NCI-H1417 (cell line): ENCODE data around the gene ORC6.
"Not testable (repeated sequence)": the region's sequence is repeated elsewhere in the genome, so short reads cannot be mapped to it uniquely, and the experiment has no call there.

Experiments
- DNase-seq, 3 experiments: peaks; one replicate each; lab custom pipeline; 2025; lab: John Stamatoyannopoulos, UW

ORC6 gene, protein sequence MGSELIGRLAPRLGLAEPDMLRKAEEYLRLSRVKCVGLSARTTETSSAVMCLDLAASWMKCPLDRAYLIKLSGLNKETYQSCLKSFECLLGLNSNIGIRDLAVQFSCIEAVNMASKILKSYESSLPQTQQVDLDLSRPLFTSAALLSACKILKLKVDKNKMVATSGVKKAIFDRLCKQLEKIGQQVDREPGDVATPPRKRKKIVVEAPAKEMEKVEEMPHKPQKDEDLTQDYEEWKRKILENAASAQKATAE

DNA sequence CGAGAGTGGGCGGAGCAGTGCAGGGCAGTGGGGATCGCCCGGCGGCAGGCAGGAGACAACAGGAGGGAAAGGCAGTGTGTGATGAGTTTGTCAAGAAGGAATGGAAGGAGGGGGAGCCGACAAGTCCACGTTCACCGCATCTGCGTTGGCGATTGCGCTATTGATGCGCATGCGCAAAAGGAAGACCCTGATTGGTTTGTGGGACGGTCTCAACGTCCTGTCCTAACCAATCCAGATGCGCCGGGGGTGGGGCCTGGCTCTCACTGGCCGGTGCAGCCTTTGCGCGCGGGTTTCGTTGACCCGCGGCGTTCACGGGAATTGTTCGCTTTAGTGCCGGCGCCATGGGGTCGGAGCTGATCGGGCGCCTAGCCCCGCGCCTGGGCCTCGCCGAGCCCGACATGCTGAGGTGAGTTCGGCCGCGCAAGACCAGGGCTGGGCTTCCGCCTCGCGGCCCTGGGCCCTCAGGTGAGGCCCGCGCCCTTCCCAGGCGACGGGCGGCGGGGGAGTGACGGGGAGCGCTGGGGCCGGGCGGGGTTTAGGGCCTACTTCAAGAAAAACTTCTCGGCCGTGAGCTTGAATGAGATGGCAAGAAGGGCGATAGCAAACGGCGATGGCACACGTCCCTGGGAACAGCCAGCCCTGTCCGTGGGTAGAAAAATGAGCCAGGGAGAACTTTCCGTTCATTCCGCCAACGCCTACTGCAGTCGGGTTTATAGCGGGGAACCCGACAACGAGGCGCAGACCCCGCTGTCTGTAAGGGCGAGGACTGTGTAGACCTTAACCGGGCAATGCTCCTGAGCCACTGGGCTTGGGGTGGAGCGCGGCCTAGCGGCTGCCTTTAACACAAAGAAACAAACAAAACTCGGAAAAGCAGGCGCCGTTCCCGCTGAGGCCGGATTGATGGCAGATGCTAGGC, at the start of gene ORC6:
Gene ORC6, plus strand, starts transcription at position 295 of the 916 bp plus-strand sequence. Its CDS starts 47 bp downstream, at position 342.
- peak; percentile 89 to 100 (median 99) for DNase-seq

DNA sequence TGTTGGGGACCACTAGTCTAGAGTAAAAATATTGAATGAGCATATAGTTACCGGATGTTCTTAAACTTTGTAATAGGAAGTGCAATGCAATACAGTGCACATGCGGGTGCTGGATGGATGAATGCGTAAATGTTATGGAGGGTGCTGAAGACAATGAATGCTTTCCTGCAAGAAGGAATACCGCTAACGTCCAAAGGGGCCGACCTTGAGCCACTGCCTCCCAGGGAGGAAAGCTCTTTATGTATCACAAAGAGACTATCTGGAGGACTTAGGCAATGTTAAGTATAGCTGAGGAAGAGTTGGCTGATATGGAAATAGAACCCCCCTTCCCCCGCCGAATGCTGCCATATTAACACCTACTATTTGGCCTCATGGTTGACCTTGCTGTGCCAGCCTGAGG, 40.8 kb upstream of the ORC6 start:
- DNase-seq = no peak

DNA sequence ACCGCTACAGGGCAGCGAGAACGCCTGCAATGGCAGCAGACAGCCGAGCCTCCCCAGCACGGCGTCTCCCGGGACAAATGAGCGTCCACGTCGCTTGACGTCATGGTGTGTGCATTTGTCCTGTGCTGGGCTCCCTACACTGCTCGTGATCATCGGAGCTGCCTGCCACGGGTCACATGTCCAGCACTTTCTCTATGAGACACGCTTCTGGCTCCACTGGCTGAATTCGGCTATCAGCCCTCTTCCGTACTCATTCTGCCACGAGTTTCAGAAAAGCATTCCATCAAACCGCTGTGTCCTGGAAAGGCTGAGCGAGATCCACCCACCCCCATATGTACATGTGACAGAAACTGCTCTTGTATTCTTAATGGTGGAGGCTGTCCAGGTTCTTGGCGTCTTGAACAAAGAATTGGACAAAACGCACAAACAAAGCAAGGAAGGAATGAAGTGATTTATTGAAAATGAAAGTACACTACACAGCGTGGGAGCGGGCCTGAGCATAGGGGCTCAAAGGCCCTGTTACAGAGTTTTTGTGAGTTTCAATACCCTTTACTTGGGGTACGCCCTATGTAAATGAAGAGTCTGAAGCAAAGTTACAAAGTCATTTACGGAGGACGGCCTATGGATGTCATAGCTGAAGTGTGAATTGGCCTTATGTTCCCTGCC, 39.7 kb upstream of the ORC6 start:
- no peak for DNase-seq

DNA sequence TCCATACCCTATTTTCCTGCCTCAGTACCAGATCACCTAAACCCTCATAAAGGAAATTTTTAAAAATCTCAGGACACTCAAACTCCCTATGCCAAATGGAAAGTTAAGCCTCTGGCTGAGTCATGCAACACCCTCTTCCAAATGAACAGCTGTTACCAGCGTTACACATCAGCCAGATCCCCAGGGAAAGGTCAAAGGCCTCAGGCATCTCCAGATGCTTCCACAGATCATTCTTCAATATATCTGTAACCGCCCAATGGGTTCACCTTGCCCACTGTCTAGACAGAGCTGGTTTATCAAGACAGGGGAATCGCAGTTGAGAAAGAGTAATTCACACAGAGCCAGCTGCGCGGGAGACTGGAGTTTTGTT, 39.2 kb upstream of the ORC6 start:
- DNase-seq = no peak

DNA sequence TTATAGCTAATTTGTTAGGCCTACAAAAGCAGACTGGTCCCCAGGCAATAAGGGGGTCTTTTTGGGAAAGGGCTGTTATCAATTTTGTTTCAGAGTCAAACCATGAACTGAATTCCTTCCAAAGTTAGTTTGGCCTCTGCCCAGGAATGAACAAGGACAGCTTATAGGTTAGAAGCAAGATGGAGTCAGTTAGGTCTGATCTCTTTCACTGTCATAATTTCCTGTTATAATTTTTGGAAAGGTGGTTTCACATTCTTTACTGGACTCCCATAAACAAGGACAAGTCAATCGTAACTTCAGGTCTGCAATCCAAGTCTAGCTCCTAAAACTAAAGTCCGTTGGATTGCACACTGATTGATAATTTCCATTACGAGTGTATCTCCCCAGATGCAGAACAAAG, 38.2 kb upstream of the ORC6 start:
- no peak for DNase-seq

DNA sequence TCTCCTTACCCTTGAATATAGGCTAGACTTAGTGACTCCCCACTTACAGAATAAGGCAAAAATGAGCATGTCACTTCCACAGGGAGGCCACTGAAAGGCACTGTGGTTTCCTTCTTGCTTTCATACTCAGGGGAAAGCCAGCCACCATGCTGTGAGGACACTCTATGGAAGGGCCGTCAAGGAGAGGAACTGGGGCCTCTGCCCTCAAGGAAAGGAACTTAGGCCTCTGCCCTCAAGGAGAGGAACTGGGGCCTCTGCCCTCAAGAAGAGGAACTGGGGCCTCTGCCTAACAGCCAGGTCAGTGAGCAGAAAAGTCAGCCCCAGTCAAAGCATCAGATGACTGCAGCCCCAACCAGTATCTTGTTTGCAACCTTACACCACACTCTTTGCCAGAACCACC, 30.5 kb upstream of the ORC6 start:
- DNase-seq = no peak

DNA sequence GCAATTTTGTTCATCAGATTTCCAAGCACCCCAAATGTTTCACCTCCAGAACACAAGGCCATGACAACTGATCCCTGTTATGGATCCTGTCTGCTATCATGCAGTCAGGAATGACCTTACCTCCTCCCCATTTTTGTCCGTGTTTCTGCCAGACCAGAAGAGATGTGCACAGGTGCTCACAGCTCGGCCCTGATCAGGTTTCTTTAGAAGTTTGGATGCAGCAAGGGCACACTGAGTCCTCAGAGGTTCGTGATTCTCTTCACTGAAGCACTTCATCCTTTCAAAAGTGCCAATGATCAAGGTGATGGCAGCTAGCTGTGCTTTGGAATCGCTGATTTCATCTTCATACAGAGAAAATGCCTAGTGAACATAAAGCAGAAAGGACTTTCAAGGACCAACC, 27.3 kb upstream of the ORC6 start:
- DNase-seq = no peak

DNA sequence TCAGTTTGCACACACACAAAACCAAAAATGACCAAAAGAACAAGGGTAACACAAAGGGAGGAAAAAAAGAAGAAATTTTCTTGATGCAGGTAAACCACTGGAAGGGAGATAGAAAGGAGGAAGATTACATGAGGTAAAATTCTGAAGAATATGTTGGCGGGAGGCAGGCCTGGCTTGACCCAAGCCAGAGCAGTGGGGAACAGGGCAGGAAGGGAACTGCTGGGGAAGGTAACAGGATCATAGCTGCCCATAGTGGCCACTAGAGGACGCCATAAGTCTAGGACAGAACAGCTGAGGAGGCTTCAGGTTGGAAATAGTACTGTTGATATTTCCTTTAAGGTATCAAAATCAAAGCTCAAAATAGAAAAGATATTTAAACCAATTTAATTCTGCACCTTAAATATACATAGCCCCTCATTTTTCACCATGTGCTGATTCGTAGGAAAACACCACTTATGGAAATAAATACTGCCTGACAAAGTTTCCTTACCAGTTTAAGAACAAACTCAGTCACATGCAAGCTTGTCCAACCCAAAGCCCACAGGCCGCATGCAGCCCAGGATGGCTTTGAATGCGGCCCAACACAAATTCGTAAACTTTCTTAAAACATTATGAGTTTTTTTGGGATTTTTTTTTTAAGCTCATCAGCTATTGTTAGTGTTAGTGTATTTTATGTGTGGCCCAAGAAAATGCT, 16.0 kb upstream of the ORC6 start:
- peak; percentile 27 to 74 (median 28) for DNase-seq

DNA sequence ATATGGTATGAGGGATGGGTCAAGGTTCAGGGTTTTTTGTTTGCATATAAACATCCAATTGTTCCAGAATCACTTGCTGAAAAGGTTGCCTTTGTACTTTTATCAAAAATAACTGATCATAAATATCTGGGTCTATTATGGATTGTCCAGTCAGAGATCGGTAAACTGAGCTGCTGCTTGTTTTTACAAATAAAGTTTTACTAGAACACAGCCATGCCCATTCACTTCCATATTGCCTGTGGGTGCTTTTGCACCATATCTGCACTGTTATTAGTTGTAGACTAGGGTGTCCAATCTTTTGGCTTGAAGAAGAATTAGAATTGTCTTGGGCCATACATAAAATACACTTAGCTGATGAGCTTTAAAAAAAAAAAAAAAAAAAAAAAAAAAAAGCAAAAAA, 11.5 kb upstream of the ORC6 start:
- DNase-seq = not testable (repeated sequence)

DNA sequence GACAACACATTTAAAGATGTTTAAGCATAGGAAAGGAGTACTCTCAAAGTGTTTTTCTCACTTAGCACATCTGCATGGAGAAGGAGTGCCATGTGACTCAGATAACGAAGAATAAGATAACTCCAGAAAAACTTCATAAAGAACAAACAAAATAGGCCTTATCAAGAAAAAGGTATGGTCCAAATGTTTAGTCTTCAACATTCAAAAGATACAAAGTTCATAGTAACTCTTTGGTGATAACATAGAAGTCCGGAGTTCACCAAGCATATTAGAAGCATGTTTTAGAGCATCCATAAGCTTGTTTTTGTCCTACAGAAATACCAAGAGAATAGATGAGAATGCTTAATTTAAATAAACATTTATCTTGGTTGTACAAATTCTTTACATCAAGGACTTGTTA, 7.6 kb upstream of the ORC6 start:
- not testable (repeated sequence) for DNase-seq

DNA sequence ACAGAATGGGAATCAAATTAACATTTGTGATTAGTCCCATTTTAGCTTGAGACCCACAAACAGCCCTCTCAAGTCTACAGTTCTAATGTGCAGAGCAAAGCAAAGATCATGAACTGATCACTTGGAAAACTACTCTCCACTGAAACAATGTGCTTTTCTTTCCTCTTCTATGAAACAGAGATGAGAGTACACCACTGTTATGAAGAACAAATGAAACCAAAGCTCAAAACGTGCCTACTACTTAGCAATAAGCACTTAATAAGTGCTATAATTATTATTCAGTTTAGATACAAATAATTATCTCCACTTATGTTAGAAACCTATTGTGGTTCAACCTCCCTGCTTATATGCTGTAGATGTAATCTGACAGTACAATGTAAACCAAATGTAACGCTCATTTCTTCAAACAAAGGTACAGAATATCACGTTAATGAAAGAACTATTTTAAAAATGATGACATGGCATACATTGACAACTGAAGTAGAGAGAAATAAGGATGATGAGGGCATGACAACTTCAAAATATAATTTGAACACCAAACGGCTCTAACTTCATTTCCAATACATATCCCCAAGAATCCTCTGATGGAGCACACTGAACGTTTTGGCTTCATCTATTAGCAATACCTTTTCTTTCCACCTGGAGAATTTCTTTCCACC, 2.5 kb upstream of the ORC6 start:
- DNase-seq = peak in 1 of 3 experiments; percentile 30

DNA sequence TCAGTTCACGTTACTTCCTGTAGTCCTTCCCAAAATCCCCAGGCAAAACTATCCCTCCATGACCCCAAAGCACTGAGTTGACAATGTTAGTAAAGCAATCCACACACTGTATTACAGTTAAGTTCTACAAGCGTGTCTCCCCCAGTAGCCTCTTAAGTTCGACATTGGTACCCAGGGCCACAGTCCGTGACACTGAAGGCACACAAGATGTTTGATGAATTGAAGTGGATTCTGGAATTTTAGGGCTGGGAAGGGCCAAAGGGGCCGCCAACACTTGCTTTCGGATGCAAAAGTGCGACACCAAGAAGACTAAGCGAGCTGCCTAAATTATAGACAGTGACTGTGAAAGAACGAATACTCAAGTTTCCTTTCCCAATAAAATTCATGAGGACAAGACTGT, 2.0 kb upstream of the ORC6 start:
- DNase-seq = peak in 1 of 3 experiments; percentile 11

DNA sequence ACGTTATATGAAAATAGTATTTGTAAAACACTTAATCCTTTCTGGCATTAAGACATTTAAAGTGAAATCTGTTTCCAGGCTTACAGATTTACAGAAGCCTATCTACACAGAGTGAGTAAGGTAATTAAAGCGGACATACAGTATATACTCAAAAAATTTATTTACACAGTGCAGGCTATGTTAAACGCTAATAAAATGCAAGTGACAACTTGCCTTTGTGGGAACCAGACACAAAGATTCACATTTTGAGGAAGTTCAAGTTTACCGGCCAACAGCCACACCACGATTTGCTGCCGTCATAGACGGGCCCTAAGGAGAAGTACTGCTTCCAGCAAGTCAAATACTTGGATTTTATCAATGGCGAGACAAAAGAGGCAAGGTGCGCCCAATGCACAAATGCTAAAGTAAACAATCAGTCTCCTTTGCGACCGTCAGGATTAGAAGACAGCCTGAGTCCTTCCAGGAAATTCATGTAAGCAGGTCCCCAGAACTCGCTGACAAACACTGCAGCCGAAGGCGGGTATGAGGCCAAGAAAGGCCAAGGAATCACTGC, 1.3 kb upstream of the ORC6 start:
- DNase-seq = no peak

DNA sequence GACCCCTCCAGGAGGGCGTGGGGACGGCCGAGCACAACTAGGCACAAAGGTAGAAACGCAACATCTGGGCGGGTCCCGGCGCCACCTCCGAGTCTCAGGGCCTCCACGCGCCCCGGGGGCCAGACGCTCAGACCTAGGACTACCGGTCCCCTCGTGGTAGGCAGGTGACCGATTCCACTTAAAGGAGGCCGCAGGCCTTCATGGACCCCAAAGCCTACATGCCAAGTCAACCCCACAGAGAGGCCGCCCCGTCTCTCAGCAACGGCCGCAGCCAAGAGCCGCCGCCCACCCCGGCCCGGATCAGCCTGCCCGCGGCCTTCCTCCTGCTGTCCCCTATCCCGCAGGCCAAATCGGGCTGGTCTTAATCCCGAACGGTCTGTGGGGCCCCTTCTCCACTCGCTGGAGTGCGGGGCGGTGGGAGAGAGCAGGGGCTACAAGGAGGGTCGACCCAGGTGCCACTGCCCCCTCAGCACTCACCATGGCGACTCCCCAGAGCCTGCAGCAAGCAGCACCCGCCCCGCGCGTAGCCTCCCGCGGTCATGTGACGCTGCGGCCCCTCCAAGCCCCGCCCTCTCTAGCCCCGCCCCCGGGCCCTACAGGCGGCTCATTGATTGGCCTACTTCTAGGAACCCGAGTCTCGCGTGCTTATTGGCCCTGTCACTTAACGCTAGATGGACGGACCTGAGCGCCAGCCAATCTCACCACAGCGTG, 650 bp upstream of the ORC6 start, which contains the start of gene VPS35:
Gene VPS35, minus strand, starts transcription at position 525 of the 711 bp plus-strand sequence. Its CDS starts 45 bp downstream, at position 480.
- DNase-seq = peak; percentile 92 to 100 (median 99)

DNA sequence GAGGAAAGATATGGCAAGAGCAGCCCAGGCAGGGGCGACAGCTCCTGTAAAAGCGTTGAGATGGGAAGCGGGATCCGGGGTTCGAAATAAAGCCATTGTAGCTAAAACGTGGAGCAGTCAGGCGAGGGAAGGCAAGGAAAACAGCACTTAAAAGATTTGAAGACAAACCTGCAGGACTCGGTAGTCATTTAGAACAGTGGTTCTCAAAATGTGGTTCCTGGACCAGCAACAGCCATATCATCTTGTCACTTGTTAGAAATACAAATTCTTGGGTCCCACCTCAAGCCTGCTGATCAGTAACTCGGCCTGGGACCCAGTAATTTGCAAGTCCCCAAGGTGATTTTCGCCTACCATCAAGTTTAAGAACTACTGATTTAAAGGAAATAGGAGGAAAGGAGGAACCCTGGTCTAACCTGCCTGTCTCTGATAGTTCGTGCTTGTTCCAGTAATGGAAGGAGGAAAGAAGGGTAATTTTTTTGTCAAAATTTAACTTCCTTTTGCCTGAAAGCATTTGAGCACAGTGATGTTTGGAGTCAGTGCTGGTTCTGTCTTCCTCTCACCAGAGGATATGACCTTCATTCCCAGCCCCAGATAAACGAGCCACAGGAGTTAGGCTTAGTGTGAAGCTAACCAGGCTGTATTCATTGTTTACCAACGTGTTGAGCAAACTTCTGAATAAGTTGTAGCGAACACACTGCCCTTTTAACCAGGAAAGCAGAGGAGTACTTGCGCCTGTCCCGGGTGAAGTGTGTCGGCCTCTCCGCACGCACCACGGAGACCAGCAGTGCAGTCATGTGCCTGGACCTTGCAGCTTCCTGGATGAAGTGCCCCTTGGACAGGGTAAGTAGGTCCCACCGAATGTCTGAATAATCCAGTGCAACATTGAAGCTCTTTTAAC, 1.1 kb downstream of the ORC6 start:
- peak in 1 of 3 experiments; percentile 43 for DNase-seq

DNA sequence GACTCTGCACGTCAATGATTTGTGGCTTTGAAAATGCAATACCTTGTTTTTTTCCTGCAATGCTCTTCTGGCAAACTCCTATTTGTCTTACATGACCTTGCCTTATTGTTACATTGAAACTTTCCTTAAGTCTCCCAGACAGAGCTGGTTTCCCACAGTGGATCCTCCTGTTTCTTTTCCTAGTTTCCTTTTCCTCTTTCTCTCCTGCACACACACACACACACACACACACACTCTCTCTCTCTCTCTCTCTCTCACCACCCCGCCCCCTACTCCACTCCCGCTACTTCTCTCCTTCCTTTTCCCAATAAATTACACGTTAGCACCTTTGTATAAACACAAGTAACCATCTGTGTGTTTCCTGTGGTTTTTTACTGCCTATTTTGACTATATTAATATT, 2.3 kb downstream of the ORC6 start:
- peak in 1 of 3 experiments; percentile 30 for DNase-seq

DNA sequence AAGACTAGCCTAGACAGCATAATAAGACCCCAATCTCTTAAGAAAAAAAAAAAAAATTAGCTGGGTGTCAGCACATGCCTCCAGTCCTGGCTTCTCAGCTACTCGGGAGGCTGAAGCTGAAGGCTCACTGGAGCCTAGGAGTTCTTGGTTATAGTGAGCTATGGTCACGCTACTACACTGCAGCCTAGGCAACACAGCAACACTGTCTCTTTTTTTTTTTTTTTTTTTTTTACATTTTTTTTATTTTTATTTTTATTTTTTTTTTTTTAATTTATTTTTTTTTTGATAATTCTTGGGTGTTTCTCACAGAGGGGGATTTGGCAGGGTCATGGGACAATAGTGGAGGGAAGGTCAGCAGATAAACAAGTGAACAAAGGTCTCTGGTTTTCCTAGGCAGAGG, 4.1 kb downstream of the ORC6 start:
- DNase-seq = no peak

DNA sequence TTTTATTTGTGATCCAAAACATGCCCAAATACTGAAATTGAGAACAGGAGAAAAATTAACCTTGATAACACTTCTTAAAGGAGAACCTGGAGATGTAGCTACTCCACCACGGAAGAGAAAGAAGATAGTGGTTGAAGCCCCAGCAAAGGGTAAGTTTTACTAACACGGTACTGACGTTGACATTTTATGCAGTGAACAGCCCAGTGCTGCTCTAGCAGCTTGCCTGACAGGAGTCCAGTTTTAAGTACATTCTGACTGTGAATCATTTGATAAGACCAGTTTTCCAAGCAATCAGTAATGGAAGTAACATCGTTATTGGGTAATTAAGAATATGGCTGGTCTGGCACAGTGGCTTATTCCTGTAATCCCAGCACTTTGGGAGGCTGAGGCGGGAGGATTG, 6.5 kb downstream of the ORC6 start:
- no peak for DNase-seq

DNA sequence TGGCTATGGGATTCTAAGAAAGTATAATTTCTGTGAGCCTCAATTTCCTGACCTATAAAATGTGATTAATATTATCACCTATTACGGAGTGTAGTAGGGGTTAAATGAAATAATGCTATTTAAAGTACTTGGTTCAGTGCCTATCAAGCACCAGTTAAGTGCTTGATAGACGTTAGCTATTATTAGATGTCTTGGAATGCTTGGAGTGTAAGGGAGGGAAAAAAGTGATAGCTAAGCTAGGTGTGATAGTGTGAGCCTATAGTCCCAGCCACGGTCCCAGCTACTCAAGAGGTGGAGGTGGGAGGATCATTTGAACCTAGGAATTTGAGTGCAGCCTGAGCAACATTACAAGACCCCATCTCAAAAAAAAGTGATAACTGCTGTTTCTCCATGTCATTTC, 7.5 kb downstream of the ORC6 start:
- no peak for DNase-seq
